MM.1S (cell line): Measurements from ENCODE around the gene CEBPE.

Experiments used
- DNase-seq: peaks from one replicate; pipeline ENCODE4 v3.0.0-alpha.2; 2015
- H2AFZ ChIP-seq: fragments of 300-600 bp; sonication (generic); 2 replicates; pipeline ENCODE4 v1.6.0; 2016; ENCODE audit warnings: antibody characterized with exemption, low read length
- H3F3A ChIP-seq: fragments of 300-600 bp; sonication (generic); 2 replicates; pipeline ENCODE4 v1.6.1; 2016; ENCODE audit warnings: mild to moderate bottlenecking, antibody characterized with exemption, low read length, moderate library complexity, mixed read lengths; ENCODE audit not compliant: insufficient read depth
- H3K27ac ChIP-seq: fragments of 300-600 bp; sonication (generic); 2 replicates; pipeline ENCODE4 v1.5.1; 2016; ENCODE audit warnings: mild to moderate bottlenecking, low read length
- H3K27me3 ChIP-seq: fragments of 300-600 bp; sonication (generic); replicated peaks from 2 replicates; pipeline ENCODE4 v1.6.0; 2016; ENCODE audit warnings: low read length; ENCODE audit not compliant: insufficient read depth
- H3K36me3 ChIP-seq: fragments of 300-600 bp; sonication (generic); replicated peaks from 2 replicates; pipeline ENCODE4 v1.6.1; 2016; ENCODE audit warnings: mild to moderate bottlenecking, low read length, mixed read lengths; ENCODE audit not compliant: insufficient read depth
- H3K4me1 ChIP-seq: fragments of 300-600 bp; sonication (generic); 2 replicates; pipeline ENCODE4 v1.6.1; 2016; ENCODE audit warnings: low read length, mixed read lengths
- H3K4me2 ChIP-seq: fragments of 300-600 bp; sonication (generic); 2 replicates; pipeline ENCODE4 v1.6.0; 2016; ENCODE audit warnings: low read depth, low read length
- H3K4me3 ChIP-seq: fragments of 300-600 bp; sonication (generic); 2 replicates; pipeline ENCODE4 v1.5.1; 2016; ENCODE audit warnings: low read length, mixed read lengths
- H3K79me2 ChIP-seq: fragments of 300-600 bp; sonication (generic); 2 replicates; pipeline ENCODE4 v1.6.1; 2016; ENCODE audit warnings: mixed run types, low read length, mixed read lengths
- H3K9ac ChIP-seq: fragments of 300-600 bp; sonication (generic); 2 replicates; pipeline ENCODE4 v1.6.1; 2016; ENCODE audit warnings: low read length, mixed read lengths
- H3K9me2 ChIP-seq: fragments of 300-600 bp; sonication (generic); replicated peaks from 2 replicates; pipeline ENCODE4 v1.6.1; 2016; ENCODE audit warnings: mild to moderate bottlenecking, low read length, mixed read lengths; ENCODE audit not compliant: insufficient read depth
- H3K9me3 ChIP-seq: fragments of 300-600 bp; sonication (generic); replicated peaks from 2 replicates; pipeline ENCODE4 v1.6.1; 2016; ENCODE audit warnings: mild to moderate bottlenecking, low read length, mixed read lengths; ENCODE audit not compliant: insufficient read depth
- H4K20me1 ChIP-seq: fragments of 300-600 bp; sonication (generic); 2 replicates; pipeline ENCODE4 v1.6.1; 2016; ENCODE audit warnings: mild to moderate bottlenecking, low read length, moderate library complexity, mixed read lengths; ENCODE audit not compliant: insufficient read depth
- EZH2 ChIP-seq: fragments of 300-600 bp; sonication (generic); optimal IDR thresholded peaks from 2 replicates; pipeline ENCODE3; 2017; ENCODE audit warnings: low read depth, mild to moderate bottlenecking, antibody characterized with exemption, low read length, mixed read lengths
- EZH2phosphoT487 ChIP-seq: fragments of 300-600 bp; sonication (generic); IDR thresholded peaks from 2 replicates; pipeline ENCODE4 v1.6.1; 2018; ENCODE audit warnings: antibody characterized with exemption, low read length
- TF ChIP-seq, protein P1 (sequence below): fragments of 300-600 bp; sonication (generic); IDR thresholded peaks from 2 replicates; pipeline ENCODE4 v1.5.1; 2016; ENCODE audit warnings: antibody characterized with exemption, low read length, mixed read lengths

The CEBPE gene

DNA sequence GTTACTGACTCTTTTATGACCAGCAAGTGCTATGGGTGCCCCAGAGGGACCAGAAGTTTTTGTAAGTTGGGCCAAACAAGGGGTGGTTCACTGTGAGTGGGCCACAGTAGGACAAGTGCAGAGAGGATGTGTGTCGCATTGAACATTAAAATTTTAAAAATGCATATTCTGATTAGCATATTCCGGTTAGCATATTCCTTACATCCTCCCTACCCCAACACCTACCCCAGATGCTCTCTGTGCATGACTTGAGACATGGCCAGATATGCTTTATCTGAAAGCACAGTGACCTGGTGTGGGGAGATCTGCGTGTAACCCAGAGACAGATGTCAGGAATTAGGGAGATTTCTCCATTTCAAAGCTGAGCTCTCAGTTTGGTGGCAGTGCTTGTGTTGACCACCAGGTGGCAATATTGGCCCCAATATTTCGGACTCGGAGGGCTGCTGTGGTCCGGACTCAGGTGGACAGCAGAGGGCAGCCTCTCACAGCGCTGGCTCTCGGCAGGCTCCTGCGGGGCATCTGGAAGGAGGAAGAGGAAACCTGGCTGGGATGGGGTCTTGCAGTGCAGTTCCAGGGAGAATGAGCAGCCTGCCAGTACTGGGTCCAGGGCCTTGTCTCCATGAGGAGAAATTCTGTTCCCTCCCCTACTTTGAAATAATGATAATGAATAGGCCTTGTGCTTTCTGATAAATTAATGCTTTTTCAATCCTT lies 1.6 kb upstream of the CEBPE start:
- H3K9me3 ChIP-seq, result no peaks in the 10 kb centered on the region
- H3K4me3 ChIP-seq, result peak overlapping the region; percentile 24; the same call in 1 of the 2 replicates
- peaks cover 11% of the 10 kb centered on the region for H3K4me1 ChIP-seq
- 0 out of 2 replicates have a peak overlapping the region, but pooled peaks have one; percentile 35 for H2AFZ ChIP-seq
- peaks cover 5% of the 10 kb centered on the region; the same call in 1 of the 2 replicates for H3F3A ChIP-seq
- H3K9ac ChIP-seq, result peak overlapping the region; percentile 25; the same call in 1 of the 2 replicates
- no peaks in the 10 kb centered on the region for H3K9me2 ChIP-seq
- H3K4me2 ChIP-seq, result peak overlapping the region; percentile 83
- TF ChIP-seq EZH2, result no peak
- TF ChIP-seq, protein P1, sequence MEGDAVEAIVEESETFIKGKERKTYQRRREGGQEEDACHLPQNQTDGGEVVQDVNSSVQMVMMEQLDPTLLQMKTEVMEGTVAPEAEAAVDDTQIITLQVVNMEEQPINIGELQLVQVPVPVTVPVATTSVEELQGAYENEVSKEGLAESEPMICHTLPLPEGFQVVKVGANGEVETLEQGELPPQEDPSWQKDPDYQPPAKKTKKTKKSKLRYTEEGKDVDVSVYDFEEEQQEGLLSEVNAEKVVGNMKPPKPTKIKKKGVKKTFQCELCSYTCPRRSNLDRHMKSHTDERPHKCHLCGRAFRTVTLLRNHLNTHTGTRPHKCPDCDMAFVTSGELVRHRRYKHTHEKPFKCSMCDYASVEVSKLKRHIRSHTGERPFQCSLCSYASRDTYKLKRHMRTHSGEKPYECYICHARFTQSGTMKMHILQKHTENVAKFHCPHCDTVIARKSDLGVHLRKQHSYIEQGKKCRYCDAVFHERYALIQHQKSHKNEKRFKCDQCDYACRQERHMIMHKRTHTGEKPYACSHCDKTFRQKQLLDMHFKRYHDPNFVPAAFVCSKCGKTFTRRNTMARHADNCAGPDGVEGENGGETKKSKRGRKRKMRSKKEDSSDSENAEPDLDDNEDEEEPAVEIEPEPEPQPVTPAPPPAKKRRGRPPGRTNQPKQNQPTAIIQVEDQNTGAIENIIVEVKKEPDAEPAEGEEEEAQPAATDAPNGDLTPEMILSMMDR, result peak; percentile 96
- no peaks in the 10 kb centered on the region for H3K79me2 ChIP-seq
- H4K20me1 ChIP-seq, result no peaks in the 10 kb centered on the region
- peak; percentile 71 for DNase-seq
- H3K27ac ChIP-seq, result peak overlapping the region; percentile 56; the same call in 1 of the 2 replicates
- no peaks in the 10 kb centered on the region for H3K36me3 ChIP-seq
- no peaks in the 10 kb centered on the region for H3K27me3 ChIP-seq

DNA sequence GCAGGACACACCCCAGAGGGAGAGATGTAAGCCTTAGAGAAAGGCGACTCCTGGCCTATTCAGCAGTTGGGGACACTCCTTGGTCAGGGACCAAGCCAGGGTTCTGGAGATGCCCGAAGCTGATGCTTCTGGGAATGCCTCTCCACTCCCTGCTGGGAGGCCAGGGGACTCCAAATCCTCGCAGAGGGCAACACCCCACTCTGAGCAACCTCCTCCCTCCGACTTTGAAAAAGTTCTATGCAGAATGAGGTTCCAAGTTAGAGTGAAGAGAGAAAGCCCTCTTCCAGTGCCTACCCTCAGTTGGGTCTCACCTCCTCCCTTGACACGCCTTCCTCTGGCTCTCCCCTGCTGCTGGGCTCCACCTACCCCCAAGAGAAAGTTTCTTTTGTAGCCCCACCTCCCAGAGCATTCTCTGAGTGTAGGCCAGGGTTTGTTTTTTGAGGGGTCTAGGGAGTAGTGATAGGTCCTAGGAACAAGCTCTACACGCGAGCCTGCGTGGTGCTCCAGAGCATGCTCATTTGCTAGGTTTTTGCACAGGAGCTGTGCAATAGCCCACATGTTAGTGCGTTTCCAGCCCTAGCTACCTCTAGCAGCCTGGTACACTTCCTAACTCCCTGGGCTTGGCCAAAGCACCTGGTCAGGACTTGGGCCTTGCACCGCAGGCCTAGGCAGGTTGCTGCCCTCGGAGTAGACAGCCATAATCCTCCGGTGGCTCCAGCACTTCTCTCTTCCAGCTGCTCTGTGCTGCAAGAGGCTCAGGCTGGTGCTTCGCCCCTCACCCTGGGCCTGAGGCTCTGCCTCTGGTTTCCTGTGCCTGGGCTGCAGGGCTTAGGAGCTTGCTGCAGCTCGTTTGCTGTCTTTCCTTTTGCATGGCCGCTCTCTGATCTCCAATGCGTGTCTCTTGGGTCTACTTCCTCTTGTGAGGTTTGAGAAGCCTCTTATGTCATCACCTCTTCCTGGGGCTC lies 590 bp upstream of the CEBPE start:
- H3K79me2 ChIP-seq, result no peaks in the 10 kb centered on the region
- peaks cover 11% of the 10 kb centered on the region for H3K4me1 ChIP-seq

DNA sequence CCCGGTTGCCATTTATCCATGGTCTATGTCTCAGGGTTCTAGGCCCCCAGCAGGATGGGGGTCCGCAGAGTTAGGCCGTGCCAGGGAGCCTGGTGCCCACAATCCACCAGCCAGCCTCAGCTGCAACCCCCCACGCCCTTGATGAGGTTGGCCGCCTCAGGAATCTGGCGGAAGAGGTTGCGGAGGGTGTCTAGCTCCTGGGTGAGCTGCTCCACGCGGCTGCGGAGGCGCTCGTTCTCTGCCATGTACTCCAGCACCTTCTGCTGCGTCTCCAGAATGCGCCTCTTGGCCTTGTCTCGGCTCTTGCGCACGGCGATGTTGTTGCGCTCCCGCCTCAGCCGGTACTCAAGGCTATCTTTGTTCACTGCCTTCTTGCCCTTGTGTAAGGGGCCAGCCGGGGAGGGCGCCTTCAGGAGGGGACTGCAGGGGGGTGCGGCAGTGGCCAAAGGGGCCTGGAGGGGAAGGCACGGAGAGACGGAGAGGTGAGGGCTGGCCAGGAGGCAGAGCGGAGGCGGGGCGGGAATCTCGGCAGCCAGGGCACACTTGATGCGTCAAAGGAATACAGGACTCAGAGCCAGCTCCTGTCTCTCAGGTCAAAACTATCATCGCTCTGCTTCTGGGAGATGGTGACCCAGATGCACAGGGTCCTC lies 1.6 kb downstream of the CEBPE start:
- Histone ChIP-seq H2AFZ (no peak overlapping the region), H3K79me2 (no peaks in the 10 kb centered on the region), H3K9ac (no peak overlapping the region), H3K4me3 (no peak overlapping the region), H3K36me3 (no peaks in the 10 kb centered on the region), H3K9me3 (no peaks in the 10 kb centered on the region), H3K9me2 (no peaks in the 10 kb centered on the region), H3K4me2 (no peak overlapping the region), H3K27ac (no peak overlapping the region), H3F3A (peaks cover 5% of the 10 kb centered on the region; the same call in 1 of the 2 replicates), H3K4me1 (peaks cover 11% of the 10 kb centered on the region), H4K20me1 (no peaks in the 10 kb centered on the region), H3K27me3 (no peaks in the 10 kb centered on the region)
- no peak for DNase-seq
- no peak for TF ChIP-seq EZH2phosphoT487
- TF ChIP-seq EZH2, result no peak
- TF ChIP-seq, protein P1, result no peak

More for the DNA sequence above, 590 bp upstream of the CEBPE start:
- Histone ChIP-seq H3K9ac (no peak overlapping the region), H4K20me1 (no peaks in the 10 kb centered on the region), H3K9me3 (no peaks in the 10 kb centered on the region), H2AFZ (no peak overlapping the region), H3K4me2 (no peak overlapping the region), H3F3A (peaks cover 5% of the 10 kb centered on the region; the same call in 1 of the 2 replicates), H3K27me3 (no peaks in the 10 kb centered on the region), H3K9me2 (no peaks in the 10 kb centered on the region), H3K36me3 (no peaks in the 10 kb centered on the region), H3K27ac (no peak overlapping the region), H3K4me3 (no peak overlapping the region)
- TF ChIP-seq EZH2 (no peak), EZH2phosphoT487 (no peak)
- TF ChIP-seq, protein P1, result no peak
- DNase-seq, result no peak
